MM.1S (cell line): ENCODE results near the gene SLC23A1.

Source experiments
- DNase-seq: peaks from one replicate; pipeline ENCODE4 v3.0.0-alpha.2; 2015
- H2AFZ ChIP-seq: fragments of 300-600 bp; sonication (generic); 2 replicates; pipeline ENCODE4 v1.6.0; 2016; ENCODE audit warnings: antibody characterized with exemption, low read length
- H3F3A ChIP-seq: fragments of 300-600 bp; sonication (generic); 2 replicates; pipeline ENCODE4 v1.6.1; 2016; ENCODE audit warnings: mild to moderate bottlenecking, antibody characterized with exemption, low read length, moderate library complexity, mixed read lengths; ENCODE audit not compliant: insufficient read depth
- H3K27ac ChIP-seq: fragments of 300-600 bp; sonication (generic); 2 replicates; pipeline ENCODE4 v1.5.1; 2016; ENCODE audit warnings: mild to moderate bottlenecking, low read length
- H3K27me3 ChIP-seq: fragments of 300-600 bp; sonication (generic); replicated peaks from 2 replicates; pipeline ENCODE4 v1.6.0; 2016; ENCODE audit warnings: low read length; ENCODE audit not compliant: insufficient read depth
- H3K36me3 ChIP-seq: fragments of 300-600 bp; sonication (generic); replicated peaks from 2 replicates; pipeline ENCODE4 v1.6.1; 2016; ENCODE audit warnings: mild to moderate bottlenecking, low read length, mixed read lengths; ENCODE audit not compliant: insufficient read depth
- H3K4me1 ChIP-seq: fragments of 300-600 bp; sonication (generic); 2 replicates; pipeline ENCODE4 v1.6.1; 2016; ENCODE audit warnings: low read length, mixed read lengths
- H3K4me2 ChIP-seq: fragments of 300-600 bp; sonication (generic); 2 replicates; pipeline ENCODE4 v1.6.0; 2016; ENCODE audit warnings: low read depth, low read length
- H3K4me3 ChIP-seq: fragments of 300-600 bp; sonication (generic); 2 replicates; pipeline ENCODE4 v1.5.1; 2016; ENCODE audit warnings: low read length, mixed read lengths
- H3K79me2 ChIP-seq: fragments of 300-600 bp; sonication (generic); 2 replicates; pipeline ENCODE4 v1.6.1; 2016; ENCODE audit warnings: mixed run types, low read length, mixed read lengths
- H3K9ac ChIP-seq: fragments of 300-600 bp; sonication (generic); 2 replicates; pipeline ENCODE4 v1.6.1; 2016; ENCODE audit warnings: low read length, mixed read lengths
- H3K9me2 ChIP-seq: fragments of 300-600 bp; sonication (generic); replicated peaks from 2 replicates; pipeline ENCODE4 v1.6.1; 2016; ENCODE audit warnings: mild to moderate bottlenecking, low read length, mixed read lengths; ENCODE audit not compliant: insufficient read depth
- H3K9me3 ChIP-seq: fragments of 300-600 bp; sonication (generic); replicated peaks from 2 replicates; pipeline ENCODE4 v1.6.1; 2016; ENCODE audit warnings: mild to moderate bottlenecking, low read length, mixed read lengths; ENCODE audit not compliant: insufficient read depth
- H4K20me1 ChIP-seq: fragments of 300-600 bp; sonication (generic); 2 replicates; pipeline ENCODE4 v1.6.1; 2016; ENCODE audit warnings: mild to moderate bottlenecking, low read length, moderate library complexity, mixed read lengths; ENCODE audit not compliant: insufficient read depth
- CTCF ChIP-seq: fragments of 300-600 bp; sonication (generic); IDR thresholded peaks from 2 replicates; pipeline ENCODE4 v1.5.1; 2016; ENCODE audit warnings: antibody characterized with exemption, low read length, mixed read lengths
- EZH2 ChIP-seq: fragments of 300-600 bp; sonication (generic); optimal IDR thresholded peaks from 2 replicates; pipeline ENCODE3; 2017; ENCODE audit warnings: low read depth, mild to moderate bottlenecking, antibody characterized with exemption, low read length, mixed read lengths
- EZH2phosphoT487 ChIP-seq: fragments of 300-600 bp; sonication (generic); IDR thresholded peaks from 2 replicates; pipeline ENCODE4 v1.6.1; 2018; ENCODE audit warnings: antibody characterized with exemption, low read length

The SLC23A1 gene

GRCh38 chr5:139378101-139378825 lies 4.8 kb downstream of the SLC23A1 start:
- no peak overlapping the region for H3K4me2 ChIP-seq
- DNase-seq: no peak
- no peaks in the 10 kb centered on the region for H3K27me3 ChIP-seq
- H3K9me3 ChIP-seq: no peaks in the 10 kb centered on the region
- H3K79me2 ChIP-seq: no peaks in the 10 kb centered on the region
- peaks cover 7% of the 10 kb centered on the region; the same call in 1 of the 2 replicates for H3F3A ChIP-seq
- H3K9me2 ChIP-seq: no peaks in the 10 kb centered on the region
- no peak overlapping the region for H2AFZ ChIP-seq
- no peaks in the 10 kb centered on the region for H4K20me1 ChIP-seq
- H3K9ac ChIP-seq: no peak overlapping the region
- H3K4me3 ChIP-seq: no peak overlapping the region
- no peak overlapping the region for H3K27ac ChIP-seq
- H3K4me1 ChIP-seq: no peaks in the 10 kb centered on the region
- TF ChIP-seq CTCF: no peak
- TF ChIP-seq EZH2phosphoT487: no peak
- no peaks in the 10 kb centered on the region for H3K36me3 ChIP-seq

DNA sequence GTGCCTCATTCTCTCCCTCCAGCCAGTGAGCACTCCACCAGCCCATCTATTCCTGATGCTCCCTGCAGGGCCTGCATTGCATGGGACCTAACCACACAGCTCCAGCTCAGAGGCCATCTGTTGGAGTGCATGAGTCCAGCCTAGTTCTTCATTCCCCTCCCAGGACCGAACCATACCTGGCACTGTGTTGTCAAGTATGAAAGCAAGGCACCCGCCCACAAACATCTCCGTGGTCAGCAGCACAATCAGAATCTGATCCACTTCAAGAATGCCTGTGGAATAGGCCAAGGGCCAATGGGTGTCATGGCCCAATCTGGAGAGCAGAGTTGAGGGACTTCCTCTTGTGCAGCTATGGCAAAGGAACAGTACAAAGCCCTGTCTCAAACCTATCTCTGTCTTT lies 5.9 kb downstream of the SLC23A1 start:
- no peaks in the 10 kb centered on the region for H3K36me3 ChIP-seq
- H3K27me3 ChIP-seq: no peaks in the 10 kb centered on the region
- H3K4me1 ChIP-seq: no peaks in the 10 kb centered on the region
- TF ChIP-seq EZH2phosphoT487: no peak
- no peak for TF ChIP-seq EZH2
- TF ChIP-seq CTCF: no peak
- no peak overlapping the region for H2AFZ ChIP-seq
- no peaks in the 10 kb centered on the region for H3K9me2 ChIP-seq
- no peak overlapping the region for H3K9ac ChIP-seq
- H4K20me1 ChIP-seq: no peaks in the 10 kb centered on the region
- no peak overlapping the region for H3K4me3 ChIP-seq
- H3K79me2 ChIP-seq: no peaks in the 10 kb centered on the region
- H3K4me2 ChIP-seq: no peak overlapping the region
- H3K27ac ChIP-seq: no peak overlapping the region
- DNase-seq: no peak
- H3F3A ChIP-seq: no peaks in the 10 kb centered on the region
- H3K9me3 ChIP-seq: no peaks in the 10 kb centered on the region

- Histone ChIP-seq H2AFZ (no peak overlapping the region), H3K4me3 (no peak overlapping the region), H3K36me3 (no peaks in the 10 kb centered on the region), H3F3A (no peaks in the 10 kb centered on the region), H3K4me1 (no peaks in the 10 kb centered on the region), H3K4me2 (no peak overlapping the region), H3K9me3 (no peaks in the 10 kb centered on the region), H3K79me2 (no peaks in the 10 kb centered on the region), H3K9ac (no peak overlapping the region), H4K20me1 (no peaks in the 10 kb centered on the region), H3K27me3 (no peaks in the 10 kb centered on the region), H3K27ac (no peak overlapping the region), H3K9me2 (no peaks in the 10 kb centered on the region)
- TF ChIP-seq CTCF (no peak), EZH2phosphoT487 (no peak), EZH2 (no peak)
- DNase-seq: no peak
These were observed 6.7 kb downstream of the SLC23A1 start for GRCh38 chr5:139376364-139376763.
